Immature natural killer cell (primary cell): ENCODE measurements around the gene FAT1. TPM values are rescaled to one million over a fixed set of nuclear protein-coding genes. Genes with fewer than 3 reads are reported as not detected.

ENCODE experiments used
- DNase-seq, 3 donors: peaks; one replicate each; pipeline ENCODE4 v3.0.0; 2022; ENCODE audit warnings: mixed read lengths in 1 of 3
- H3K27ac Mint-ChIP-seq, 6 donors: one replicate each; pipeline ENCODE4 v1.8.0; 2020; ENCODE audit warnings: mixed read lengths in 6 of 6, mild to moderate bottlenecking in 5 of 6, inconsistent platforms in 4 of 6, moderate library complexity in 3 of 6
- H3K27me3 Mint-ChIP-seq, 3 donors: one replicate each; pipeline ENCODE4 v1.8.0; 2020 to 2021; ENCODE audit warnings: low read depth in 3 of 3, mild to moderate bottlenecking in 3 of 3, mixed read lengths in 3 of 3, moderate library complexity in 3 of 3, inconsistent platforms in 1 of 3
- H3K36me3 Mint-ChIP-seq, 3 donors: one replicate each; pipeline ENCODE4 v1.8.0; 2020; ENCODE audit warnings: mixed read lengths in 3 of 3, inconsistent platforms in 2 of 3, mild to moderate bottlenecking in 2 of 3
- H3K4me1 Mint-ChIP-seq, 2 donors: one replicate each; pipeline ENCODE4 v1.8.0; 2020; ENCODE audit warnings: inconsistent platforms in 2 of 2, mild to moderate bottlenecking in 2 of 2, mixed read lengths in 2 of 2, moderate library complexity in 1 of 2
- H3K4me3 Mint-ChIP-seq, 5 donors: one replicate each; pipeline ENCODE4 v1.8.0; 2020; ENCODE audit warnings: mild to moderate bottlenecking in 5 of 5, mixed read lengths in 5 of 5, inconsistent platforms in 3 of 5, moderate library complexity in 3 of 5
- H3K9me3 Mint-ChIP-seq, 6 donors: one replicate each; pipeline ENCODE4 v1.8.0; 2020; ENCODE audit warnings: mild to moderate bottlenecking in 6 of 6, mixed read lengths in 6 of 6, inconsistent platforms in 4 of 6, moderate library complexity in 3 of 6
- polyA plus RNA-seq, 3 donors: library from polyadenylated mRNA; unstranded; fragments of 300-500 nt; fragmentation: Illumina TruSeq; gene quantifications; one replicate each; pipeline ENCODE4 v1.2.3, GENCODE V29; 2021

FAT1 gene
- polyA plus RNA-seq, 3 donors from 2014 or later, result not detected

- Mint-ChIP-seq H3K27ac (no peak overlapping the region), H3K9me3 (peaks cover 0 to 10% (median 7%) of the 10 kb centered on the region in 6 donors), H3K36me3 (no peaks in the 10 kb centered on the region), H3K4me1 (no peaks in the 10 kb centered on the region), H3K27me3 (peaks cover 2 to 5% (median 3%) of the 10 kb centered on the region in 3 donors), H3K4me3 (no peak overlapping the region)
- DNase-seq, result no peak
Measured at GRCh38 chr4:186617921-186618320, 105.7 kb downstream of the FAT1 start.

- no peak for DNase-seq
- Mint-ChIP-seq H3K4me1 (no peaks in the 10 kb centered on the region), H3K27ac (no peak overlapping the region), H3K9me3 (peaks cover 0 to 12% (median 8%) of the 10 kb centered on the region in 6 donors), H3K36me3 (peaks cover 0 to 3% (median 0%) of the 10 kb centered on the region in 3 donors), H3K4me3 (no peak overlapping the region), H3K27me3 (no peaks in the 10 kb centered on the region)
Measured at GRCh38 chr4:186607490-186607889, 116.2 kb downstream of the FAT1 start.

GRCh38 chr4:186606591-186606992, 117.1 kb downstream of the FAT1 start:
- Mint-ChIP-seq H3K27me3 (no peaks in the 10 kb centered on the region), H3K4me1 (no peaks in the 10 kb centered on the region), H3K9me3 (peaks cover 2 to 12% (median 8%) of the 10 kb centered on the region in 6 donors), H3K36me3 (peaks cover 0 to 3% (median 0%) of the 10 kb centered on the region in 3 donors), H3K4me3 (no peak overlapping the region), H3K27ac (no peak overlapping the region)
- DNase-seq, result no peak

- Mint-ChIP-seq H3K4me1 (no peaks in the 10 kb centered on the region), H3K9me3 (peaks cover 2 to 12% (median 6%) of the 10 kb centered on the region in 6 donors)
Measured at GRCh38 chr4:186605261-186605865, 118.3 kb downstream of the FAT1 start.

GRCh38 chr4:186604124-186604807, 119.4 kb downstream of the FAT1 start:
- H3K9me3 Mint-ChIP-seq, result peaks cover 2 to 12% (median 6%) of the 10 kb centered on the region in 6 donors
- peaks cover 0 to 3% (median 0%) of the 10 kb centered on the region in 3 donors for H3K36me3 Mint-ChIP-seq
- no peak overlapping the region for H3K4me3 Mint-ChIP-seq
- no peaks in the 10 kb centered on the region for H3K4me1 Mint-ChIP-seq
- H3K27me3 Mint-ChIP-seq, result no peaks in the 10 kb centered on the region
- no peak overlapping the region for H3K27ac Mint-ChIP-seq
- no peak for DNase-seq

More at GRCh38 chr4:186605261-186605865, 118.3 kb downstream of the FAT1 start:
- Mint-ChIP-seq H3K27ac (no peak overlapping the region), H3K27me3 (no peaks in the 10 kb centered on the region), H3K36me3 (peaks cover 0 to 3% (median 0%) of the 10 kb centered on the region in 3 donors), H3K4me3 (no peak overlapping the region)
- no peak for DNase-seq

GRCh38 chr4:186602978-186603377, 120.7 kb downstream of the FAT1 start:
- Mint-ChIP-seq H3K4me3 (no peak overlapping the region), H3K9me3 (peaks cover 0 to 12% (median 3%) of the 10 kb centered on the region in 6 donors), H3K27ac (no peak overlapping the region), H3K36me3 (peaks cover 0 to 3% (median 0%) of the 10 kb centered on the region in 3 donors), H3K27me3 (no peaks in the 10 kb centered on the region), H3K4me1 (no peaks in the 10 kb centered on the region)
- DNase-seq, result no peak

GRCh38 chr4:186599483-186599882, 124.2 kb downstream of the FAT1 start:
- Mint-ChIP-seq H3K27me3 (peaks cover 0 to 2% (median 0%) of the 10 kb centered on the region in 3 donors), H3K27ac (no peak overlapping the region), H3K36me3 (peaks cover 0 to 2% (median 0%) of the 10 kb centered on the region in 3 donors), H3K9me3 (peaks cover 0 to 9% (median 1%) of the 10 kb centered on the region in 6 donors), H3K4me1 (no peaks in the 10 kb centered on the region), H3K4me3 (no peak overlapping the region)
- no peak for DNase-seq

GRCh38 chr4:186598686-186599085, 125.0 kb downstream of the FAT1 start:
- Mint-ChIP-seq H3K27ac (no peak overlapping the region), H3K27me3 (peaks cover 0 to 2% (median 0%) of the 10 kb centered on the region in 3 donors), H3K4me1 (no peaks in the 10 kb centered on the region), H3K9me3 (peaks cover 0 to 3% (median 0%) of the 10 kb centered on the region in 6 donors), H3K4me3 (no peak overlapping the region), H3K36me3 (no peaks in the 10 kb centered on the region)
- DNase-seq, result no peak

GRCh38 chr4:186596850-186597390, 126.7 kb downstream of the FAT1 start:
- no peaks in the 10 kb centered on the region for H3K9me3 Mint-ChIP-seq
- peaks cover 0 to 2% (median 0%) of the 10 kb centered on the region in 3 donors for H3K27me3 Mint-ChIP-seq
- H3K27ac Mint-ChIP-seq, result no peak overlapping the region
- no peak for DNase-seq
- H3K36me3 Mint-ChIP-seq, result no peaks in the 10 kb centered on the region
- H3K4me3 Mint-ChIP-seq, result no peak overlapping the region
- no peaks in the 10 kb centered on the region for H3K4me1 Mint-ChIP-seq

- no peak for DNase-seq
- Mint-ChIP-seq H3K27me3 (peaks cover 0 to 2% (median 0%) of the 10 kb centered on the region in 3 donors), H3K4me1 (no peaks in the 10 kb centered on the region), H3K36me3 (no peaks in the 10 kb centered on the region), H3K27ac (no peak overlapping the region), H3K9me3 (no peaks in the 10 kb centered on the region), H3K4me3 (no peak overlapping the region)
Measured at GRCh38 chr4:186596346-186596745, 127.3 kb downstream of the FAT1 start.

- DNase-seq, result no peak
- H3K4me3 Mint-ChIP-seq, result no peak overlapping the region
Measured at GRCh38 chr4:186593587-186593973, 130.1 kb downstream of the FAT1 start.

GRCh38 chr4:186592966-186593586, 130.6 kb downstream of the FAT1 start:
- Mint-ChIP-seq H3K27ac (no peak overlapping the region), H3K36me3 (no peaks in the 10 kb centered on the region), H3K27me3 (peaks cover 0 to 2% (median 0%) of the 10 kb centered on the region in 3 donors), H3K4me3 (no peak overlapping the region), H3K4me1 (no peaks in the 10 kb centered on the region), H3K9me3 (no peaks in the 10 kb centered on the region)
- DNase-seq, result no peak

More at GRCh38 chr4:186593587-186593973, 130.1 kb downstream of the FAT1 start:
- Mint-ChIP-seq H3K4me1 (no peaks in the 10 kb centered on the region), H3K36me3 (no peaks in the 10 kb centered on the region), H3K27ac (no peak overlapping the region), H3K9me3 (no peaks in the 10 kb centered on the region), H3K27me3 (peaks cover 0 to 2% (median 0%) of the 10 kb centered on the region in 3 donors)

GRCh38 chr4:186592445-186592844, 131.2 kb downstream of the FAT1 start:
- Mint-ChIP-seq H3K4me1 (no peaks in the 10 kb centered on the region), H3K27me3 (peaks cover 0 to 2% (median 0%) of the 10 kb centered on the region in 3 donors), H3K36me3 (no peaks in the 10 kb centered on the region), H3K9me3 (no peaks in the 10 kb centered on the region), H3K27ac (no peak overlapping the region), H3K4me3 (no peak overlapping the region)
- no peak for DNase-seq

GRCh38 chr4:186591651-186592050, 132.0 kb downstream of the FAT1 start:
- H3K4me3 Mint-ChIP-seq, result no peak overlapping the region
- no peak for DNase-seq
- H3K4me1 Mint-ChIP-seq, result no peaks in the 10 kb centered on the region
- no peaks in the 10 kb centered on the region for H3K9me3 Mint-ChIP-seq
- H3K27me3 Mint-ChIP-seq, result no peaks in the 10 kb centered on the region
- H3K36me3 Mint-ChIP-seq, result no peaks in the 10 kb centered on the region
- no peak overlapping the region for H3K27ac Mint-ChIP-seq
